HCT116 (cell line): ENCODE measurements around the gene PIGM. TPM values are rescaled to one million over a fixed set of nuclear protein-coding genes. Genes with fewer than 3 reads are reported as not detected.

Experiments
- ATAC-seq: fragments of 200-7000 bp; cut with Tn5 transposase; 2 replicates; pipeline ENCODE4 v1.9.1; 2020; ENCODE audit warnings: mild to moderate bottlenecking, moderate library complexity
- Bru-seq: library from RNA; stranded (reverse); fragments of 400-500 nt; gene quantifications from one replicate; lab custom pipeline; 2021; lab: Mats Ljungman, UMichigan
- BruChase-seq, 2 experiments: library from RNA; stranded (reverse); fragments of 400-500 nt; gene quantifications; one replicate each; lab custom pipeline; 2021; lab: Mats Ljungman, UMichigan
- BruUV-seq: library from RNA; stranded (reverse); fragments of 400-500 nt; replicated peaks from 2 replicates; lab custom pipeline; 2021; lab: Mats Ljungman, UMichigan
- CTCF ChIA-PET: fragments of 300-600 bp; sonication (Branson Sonifier 250); formaldehyde crosslinking; loops from one replicate; lab custom pipeline; 2021; ENCODE audit warnings: antibody characterized with exemption; lab: Charles Lee
- POLR2A ChIA-PET: fragments of 300-600, 350-600 bp; sonication (Branson Sonifier 250); formaldehyde crosslinking; loops from one replicate; lab custom pipeline; 2021; ENCODE audit warnings: antibody characterized with exemption; lab: Charles Lee
- RAD21 ChIA-PET, 2 experiments: fragments of 300-600 bp; sonication (Branson Sonifier 250); formaldehyde crosslinking; loops; one replicate each; lab custom pipeline; 2023; ENCODE audit warnings: low total read pairs in 2 of 2; ENCODE audit not compliant: uncharacterized antibody in 2 of 2, unreplicated experiment in 2 of 2, low non-redundant PET in 1 of 2; lab: Charles Lee
- DNase-seq: peaks from one replicate; pipeline ENCODE4 v3.0.0-alpha.2; 2010; ENCODE audit warnings: low read depth, low spot score
- H2AFZ ChIP-seq: fragments of 200-600 bp; shearing (Covaris generic), sonication (generic); 2 replicates; pipeline ENCODE4 v1.6.1; 2017; ENCODE audit warnings: low read depth, mixed run types, mixed read lengths, antibody characterized with exemption, low read length; ENCODE audit not compliant: poor library complexity, severe bottlenecking
- H3K27ac ChIP-seq: 2 replicates; pipeline ENCODE4 v1.5.1; 2012; ENCODE audit warnings: low read depth, low read length
- H3K27me3 ChIP-seq: fragments of 200-600 bp; sonication (generic); 2 replicates; pipeline ENCODE4 v1.6.1; 2016; ENCODE audit warnings: mixed run types, low read length, mixed read lengths; ENCODE audit not compliant: insufficient read depth
- H3K36me3 ChIP-seq, 2 experiments: fragments of 200-500 bp in 1 of 2; fragments of 200-600 bp in 1 of 2; sonication (Bioruptor generic) in 1 of 2; sonication (generic) in 1 of 2; 2 replicates each; pipeline versions ENCODE4 v1.5.1 to v1.6.1; 2014 to 2016; ENCODE audit warnings: low read length in 2 of 2, inconsistent platforms in 1 of 2, mixed read lengths in 1 of 2, mixed run types in 1 of 2; ENCODE audit not compliant: insufficient read depth in 2 of 2, control insufficient read depth in 1 of 2
- H3K4me1 ChIP-seq, 2 experiments: fragments of 200-600 bp in 1 of 2; sonication (generic) in 1 of 2; 2 replicates each; pipeline versions ENCODE4 v1.5.1 to v1.6.1; 2012 to 2017; ENCODE audit warnings: low read length in 2 of 2, inconsistent platforms in 1 of 2, mild to moderate bottlenecking in 1 of 2, mixed read lengths in 1 of 2, mixed run types in 1 of 2, moderate library complexity in 1 of 2; ENCODE audit not compliant: insufficient read depth in 2 of 2, control insufficient read depth in 1 of 2
- H3K4me2 ChIP-seq: fragments of 200-600 bp; sonication (generic); 2 replicates; pipeline ENCODE4 v1.6.1; 2017; ENCODE audit warnings: mixed run types, low read length, mixed read lengths
- H3K4me3 ChIP-seq, 2 experiments: fragments of 200-600 bp in 1 of 2; sonication (generic) in 1 of 2; replicated peaks in 1 of 2; 2 replicates each; pipeline ENCODE4 v1.5.1; 2011 to 2016; ENCODE audit warnings: low read length in 2 of 2, control low read depth in 1 of 2, low read depth in 1 of 2, mild to moderate bottlenecking in 1 of 2, mixed read lengths in 1 of 2, mixed run types in 1 of 2
- H3K79me2 ChIP-seq: fragments of 200-600 bp; sonication (generic); 2 replicates; pipeline ENCODE4 v1.6.1; 2017; ENCODE audit warnings: mild to moderate bottlenecking, mixed run types, low read length, moderate library complexity, mixed read lengths; ENCODE audit not compliant: insufficient read depth
- H3K9ac ChIP-seq: fragments of 200-600 bp; sonication (generic); 2 replicates; pipeline ENCODE4 v1.6.1; 2016; ENCODE audit warnings: low read length, mixed read lengths
- H3K9me2 ChIP-seq: fragments of 200-600 bp; sonication (generic), shearing (Covaris generic); 2 replicates; pipeline ENCODE4 v1.6.1; 2017; ENCODE audit warnings: mixed run types, mild to moderate bottlenecking, moderate library complexity; ENCODE audit not compliant: insufficient read depth
- H3K9me3 ChIP-seq, 2 experiments: fragments of 200-500 bp in 1 of 2; fragments of 200-600 bp in 1 of 2; sonication (Bioruptor generic) in 1 of 2; sonication (generic) in 1 of 2; 2 replicates each; pipeline ENCODE4 v1.6.1; 2014 to 2017; ENCODE audit warnings: low read length in 2 of 2, mixed read lengths in 2 of 2, inconsistent platforms in 1 of 2, low read depth in 1 of 2, mild to moderate bottlenecking in 1 of 2, mixed run types in 1 of 2, moderate library complexity in 1 of 2; ENCODE audit not compliant: control insufficient read depth in 1 of 2, insufficient read depth in 1 of 2
- H4K20me1 ChIP-seq: fragments of 200-600 bp; sonication (generic), shearing (Covaris generic); 2 replicates; pipeline ENCODE4 v1.6.1; 2017; ENCODE audit warnings: mixed run types, mild to moderate bottlenecking, moderate library complexity; ENCODE audit not compliant: insufficient read depth
- CBX3 ChIP-seq: IDR thresholded peaks from 2 replicates; pipeline ENCODE4 v1.6.1; 2012; ENCODE audit warnings: low read depth
- CEBPB ChIP-seq: IDR thresholded peaks from 2 replicates; pipeline ENCODE4 v1.6.1; 2012; ENCODE audit warnings: low read depth
- EGR1 ChIP-seq: IDR thresholded peaks from 2 replicates; pipeline ENCODE4 v1.6.1; 2012; ENCODE audit warnings: low read depth
- ELF1 ChIP-seq: IDR thresholded peaks from 2 replicates; pipeline ENCODE4 v1.6.1; 2012; ENCODE audit warnings: low read depth, borderline replicate concordance
- EZH2 ChIP-seq: fragments of 200-600 bp; sonication (generic); IDR thresholded peaks from 2 replicates; pipeline ENCODE4 v1.6.1; 2017; ENCODE audit warnings: antibody characterized with exemption, mixed run types
- EZH2phosphoT487 ChIP-seq: fragments of 200-600 bp; IDR thresholded peaks from 2 replicates; pipeline ENCODE4 v1.6.1; 2018; ENCODE audit warnings: antibody characterized with exemption, borderline replicate concordance
- FOSL1 ChIP-seq: IDR thresholded peaks from 2 replicates; pipeline ENCODE4 v1.6.1; 2012; ENCODE audit warnings: low read depth
- JUND ChIP-seq: IDR thresholded peaks from 2 replicates; pipeline ENCODE4 v1.6.1; 2012
- POLR2A ChIP-seq: IDR thresholded peaks from 2 replicates; pipeline ENCODE4 v1.7.0; 2011; ENCODE audit warnings: borderline replicate concordance; ENCODE audit not compliant: insufficient read depth, insufficient read length; ENCODE audit errors: extremely low read depth
- POLR2AphosphoS5 ChIP-seq: IDR thresholded peaks from 2 replicates; pipeline ENCODE4 v1.6.1; 2011; ENCODE audit warnings: mild to moderate bottlenecking, low read depth, low read length, moderate library complexity
- RAD21 ChIP-seq: IDR thresholded peaks from 2 replicates; pipeline ENCODE4 v1.6.1; 2012; ENCODE audit warnings: low read depth, mild to moderate bottlenecking
- SIN3A ChIP-seq: IDR thresholded peaks from 2 replicates; pipeline ENCODE4 v1.6.1; 2012; ENCODE audit warnings: low read depth
- SP1 ChIP-seq: IDR thresholded peaks from 2 replicates; pipeline ENCODE4 v1.6.1; 2012; ENCODE audit warnings: low read depth
- SRF ChIP-seq: IDR thresholded peaks from 2 replicates; pipeline ENCODE4 v1.6.1; 2012; ENCODE audit warnings: low read depth
- TCF7L2 ChIP-seq: IDR thresholded peaks from 2 replicates; pipeline ENCODE4 v1.7.0; 2011; ENCODE audit warnings: borderline replicate concordance, inconsistent platforms; ENCODE audit not compliant: insufficient read depth, insufficient read length; ENCODE audit errors: extremely low read depth
- YY1 ChIP-seq: IDR thresholded peaks from 2 replicates; pipeline ENCODE4 v1.6.1; 2011; ENCODE audit warnings: low read length, low read depth, moderate library complexity, mild to moderate bottlenecking; ENCODE audit not compliant: insufficient replicate concordance; ENCODE audit errors: extremely low read depth
- ZFX ChIP-seq: fragments of 450-650 bp; IDR thresholded peaks from 2 replicates; pipeline ENCODE4 v1.6.1; 2017
- intact Hi-C: fragments of 100-400 bp; cut with micrococcal nuclease; formaldehyde crosslinking; loops from 2 replicates; pipeline ENCODE4 v1.10.0; 2022
- long read RNA-seq: library from polyadenylated mRNA; unstranded; transcript quantifications from one replicate; pipeline ENCODE4 v2.0.0, GENCODE V29; 2021; ENCODE audit not compliant: unreplicated experiment
- polyA plus RNA-seq: library from polyadenylated mRNA; unstranded; fragments of >200 nt; gene quantifications from 2 replicates; pipeline ENCODE4 v1.2.1, GENCODE V29; 2012; ENCODE audit warnings: missing spikeins
- total RNA-seq: library from RNA; stranded (reverse); gene quantifications from one replicate; pipeline ENCODE4 v1.2.1, GENCODE V29; 2021; ENCODE audit not compliant: unreplicated experiment
- TF ChIP-seq, protein P1 (sequence below): IDR thresholded peaks from 2 replicates; pipeline ENCODE4 v1.6.1; 2012
- TF ChIP-seq, protein P2 (sequence below): IDR thresholded peaks from 2 replicates; pipeline ENCODE4 v1.6.1; 2011; ENCODE audit warnings: mild to moderate bottlenecking, low read length, moderate library complexity; ENCODE audit not compliant: insufficient replicate concordance; ENCODE audit errors: extremely low read depth
- TF ChIP-seq, protein P3 (sequence below): IDR thresholded peaks from 2 replicates; pipeline ENCODE4 v1.6.1; 2012

PIGM gene
- total RNA-seq (4.1 TPM), Bru-seq, nascent RNA (percentile 78 among the genes with signal in this experiment), BruChase-seq, experiment 1, labeled RNA remaining after a 6-hour chase (percentile 81 among the genes with signal in this experiment), BruChase-seq, experiment 2, labeled RNA remaining after a 2-hour chase (percentile 91 among the genes with signal in this experiment)
- polyA plus RNA-seq, result 0.80 and 1.6 TPM in 2 replicates
- long read RNA-seq, full-length matches to known transcripts, result 15 of 16 reads
- long read RNA-seq, partial matches to known transcripts, result 0 of 16 reads
- long read RNA-seq, other reads (novel, unspliced or antisense), result 1 of 16 reads

DNA sequence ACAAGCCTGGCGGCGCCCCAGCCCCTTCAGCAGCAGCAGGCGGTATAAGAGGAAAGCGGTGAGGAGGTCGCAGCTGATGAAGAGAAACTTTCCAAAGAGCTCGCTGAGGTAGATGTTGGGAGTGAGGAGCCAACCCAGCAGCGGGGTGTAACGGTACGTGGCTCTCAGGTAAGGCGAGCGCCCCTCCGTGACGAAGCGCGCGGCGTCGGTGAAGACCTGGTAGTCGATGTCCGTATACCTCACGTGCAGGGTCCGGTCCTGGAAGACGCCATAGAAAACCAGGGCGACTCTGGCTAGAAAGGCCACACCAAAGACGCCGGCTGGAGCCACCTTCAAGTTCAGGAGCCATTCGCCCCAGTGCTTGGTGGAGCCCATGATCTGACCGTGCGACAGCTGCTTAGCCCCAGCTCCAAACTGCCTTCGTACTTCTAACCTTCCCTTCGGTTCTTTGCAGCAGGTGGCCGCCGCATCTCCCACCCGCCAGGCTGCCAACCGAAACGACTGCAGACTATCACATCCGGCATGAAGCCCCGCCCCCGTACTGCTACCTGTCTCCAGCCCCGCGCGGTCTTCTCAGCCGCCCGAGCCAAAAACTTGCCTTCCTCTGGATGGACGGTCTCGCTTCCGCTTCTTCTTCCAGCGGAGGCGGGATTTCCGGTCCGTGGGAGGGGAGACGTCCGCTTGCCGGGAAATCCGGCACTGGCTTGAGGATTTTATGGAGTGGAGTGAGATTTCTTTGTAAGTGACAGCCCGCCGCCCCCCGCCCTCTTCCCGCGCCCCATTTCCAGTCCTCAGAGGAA, at the start of gene PIGM:
Gene PIGM (minus strand): TSS at position 626 of the 800 bp plus-strand sequence. CDS start 251 bp downstream, at position 375.
- H3K27ac ChIP-seq, result peak within 1 kb of the TSS; percentile 62
- ATAC-seq, result peak; percentile 98
- CTCF ChIA-PET, result interaction anchor here (0.5 to 2.9 kb wide), 3 partner anchors 14 to 1148 kb away, joined by 4 to 9 read pairs (median 6); no protein-coding TSS in a partner anchor
- no peaks in the 10 kb centered on the region for H3K9me2 ChIP-seq
- no peaks in the 10 kb centered on the region for H3K36me3 ChIP-seq
- TSS peak; percentile 71 for BruUV-seq
- TF ChIP-seq TCF7L2 (peak; percentile 77), SRF (no peak), ZFX (no peak), JUND (peak; percentile 64; the same call in 1 of the 2 replicates), CBX3 (0 out of 2 replicates have a peak, but pooled peaks have one; percentile 77), RAD21 (no peak), FOSL1 (no peak), EZH2phosphoT487 (no peak), YY1 (peak; percentile 85), EGR1 (peak; percentile 89), SIN3A (peak; percentile 69), SP1 (peak; percentile 98), POLR2A (peak; percentile 51), POLR2AphosphoS5 (peak; percentile 88), ELF1 (peak; percentile 77), CEBPB (no peak), EZH2 (no peak)
- TF ChIP-seq, protein P1, sequence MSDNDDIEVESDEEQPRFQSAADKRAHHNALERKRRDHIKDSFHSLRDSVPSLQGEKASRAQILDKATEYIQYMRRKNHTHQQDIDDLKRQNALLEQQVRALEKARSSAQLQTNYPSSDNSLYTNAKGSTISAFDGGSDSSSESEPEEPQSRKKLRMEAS, result peak; percentile 82
- TF ChIP-seq, protein P2, sequence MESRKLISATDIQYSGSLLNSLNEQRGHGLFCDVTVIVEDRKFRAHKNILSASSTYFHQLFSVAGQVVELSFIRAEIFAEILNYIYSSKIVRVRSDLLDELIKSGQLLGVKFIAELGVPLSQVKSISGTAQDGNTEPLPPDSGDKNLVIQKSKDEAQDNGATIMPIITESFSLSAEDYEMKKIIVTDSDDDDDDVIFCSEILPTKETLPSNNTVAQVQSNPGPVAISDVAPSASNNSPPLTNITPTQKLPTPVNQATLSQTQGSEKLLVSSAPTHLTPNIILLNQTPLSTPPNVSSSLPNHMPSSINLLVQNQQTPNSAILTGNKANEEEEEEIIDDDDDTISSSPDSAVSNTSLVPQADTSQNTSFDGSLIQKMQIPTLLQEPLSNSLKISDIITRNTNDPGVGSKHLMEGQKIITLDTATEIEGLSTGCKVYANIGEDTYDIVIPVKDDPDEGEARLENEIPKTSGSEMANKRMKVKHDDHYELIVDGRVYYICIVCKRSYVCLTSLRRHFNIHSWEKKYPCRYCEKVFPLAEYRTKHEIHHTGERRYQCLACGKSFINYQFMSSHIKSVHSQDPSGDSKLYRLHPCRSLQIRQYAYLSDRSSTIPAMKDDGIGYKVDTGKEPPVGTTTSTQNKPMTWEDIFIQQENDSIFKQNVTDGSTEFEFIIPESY, result no peak
- TF ChIP-seq, protein P3, sequence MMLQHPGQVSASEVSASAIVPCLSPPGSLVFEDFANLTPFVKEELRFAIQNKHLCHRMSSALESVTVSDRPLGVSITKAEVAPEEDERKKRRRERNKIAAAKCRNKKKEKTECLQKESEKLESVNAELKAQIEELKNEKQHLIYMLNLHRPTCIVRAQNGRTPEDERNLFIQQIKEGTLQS, result no peak
- H3K27me3 ChIP-seq, result no peaks in the 10 kb centered on the region
- H3K9me3 ChIP-seq, result no peaks in the 10 kb centered on the region
- peak within 1 kb of the TSS; percentile 81 to 87 for H3K4me3 ChIP-seq
- peaks cover 5 to 18% of the 10 kb centered on the region in 2 experiments; a peak in 3 of 4 replicates for H3K4me1 ChIP-seq
- POLR2A ChIA-PET, result no interaction called here
- peak within 1 kb of the TSS; percentile 95 for H3K4me2 ChIP-seq
- H3K79me2 ChIP-seq, result peaks cover 19% of the 10 kb centered on the region
- RAD21 ChIA-PET, result no interaction called here
- peak within 1 kb of the TSS; percentile 65 for H3K9ac ChIP-seq
- peak; percentile 93 for DNase-seq
- H4K20me1 ChIP-seq, result no peaks in the 10 kb centered on the region
- peak within 1 kb of the TSS; percentile 75 for H2AFZ ChIP-seq
- intact Hi-C loops, result loop anchor here (1.0 kb wide), 1 partner anchor 251 kb away; the partner anchor contains the start of gene DUSP23
